ENCODE data around the gene TMPRSS12.
"Not testable (repeated sequence)": the region's sequence is repeated elsewhere in the genome, so short reads cannot be mapped to it uniquely, and the experiment has no call there.

TMPRSS12 gene

DNA sequence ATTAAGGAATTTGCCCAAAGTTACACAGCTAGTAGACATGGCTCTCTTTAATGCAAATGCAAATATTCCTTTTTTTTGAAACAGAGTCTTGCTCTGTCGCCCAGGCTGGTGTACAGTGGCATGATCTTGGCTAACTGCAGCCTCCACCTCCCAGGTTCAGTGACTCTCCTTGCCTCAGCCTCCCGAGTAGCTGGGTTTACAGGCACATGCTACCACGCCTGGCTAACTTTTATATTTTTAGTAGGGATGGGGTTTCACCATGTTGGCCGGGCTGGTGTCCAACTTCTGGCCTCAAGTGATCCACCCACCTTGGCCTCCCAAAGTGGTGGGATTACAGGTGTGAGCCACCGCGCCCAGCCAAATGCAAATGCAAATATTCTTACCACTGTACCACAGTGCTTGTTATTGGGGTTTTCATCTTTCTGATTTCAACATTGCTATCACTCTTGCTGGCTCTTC lies 85.1 kb downstream of the TMPRSS12 start:
- Histone ChIP-seq H3K27ac (ENCODE audit: low read length) (no peak overlapping the region), H3K4me1 (ENCODE audit: control insufficient read depth, low read depth, low read length) (peaks cover 34% of the 10 kb centered on the region), H3K4me3 (ENCODE audit: low read length) (peak overlapping the region; percentile 7), H3K36me3 (ENCODE audit: control insufficient read depth, low read depth, low read length) (no peaks in the 10 kb centered on the region), H3K9ac (ENCODE audit: low read length) (no peak overlapping the region), H3K27me3 (ENCODE audit: control insufficient read depth, insufficient read depth, low read length) (no peaks in the 10 kb centered on the region), H3K9me3 (ENCODE audit: control insufficient read depth, low read depth, low read length) (no peaks in the 10 kb centered on the region)

DNA sequence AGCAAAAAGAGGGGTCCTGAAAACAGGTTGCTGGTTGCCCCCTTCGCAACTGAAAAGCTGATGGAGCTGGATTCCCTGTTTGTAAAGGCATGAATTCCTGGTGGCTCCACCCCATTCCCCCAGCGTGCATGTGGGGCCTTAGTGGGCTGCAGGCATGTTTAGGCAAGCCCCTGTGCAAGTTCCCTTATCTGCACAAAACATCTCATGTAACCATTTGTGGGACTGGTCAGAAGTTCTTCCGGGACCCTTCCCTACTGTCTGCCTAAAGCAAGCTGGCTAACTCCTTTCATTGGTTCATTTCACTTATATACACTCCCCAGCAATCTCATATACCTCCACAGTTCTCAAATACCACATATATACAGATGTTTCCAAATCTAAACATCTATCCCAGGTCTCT lies 85.7 kb downstream of the TMPRSS12 start:
- no peaks in the 10 kb centered on the region for H3K9me3 ChIP-seq (ENCODE audit: control insufficient read depth, low read depth, low read length)
- H3K4me3 ChIP-seq (ENCODE audit: low read length), result no peak overlapping the region
- no peaks in the 10 kb centered on the region for H3K36me3 ChIP-seq (ENCODE audit: control insufficient read depth, low read depth, low read length)
- no peaks in the 10 kb centered on the region for H3K27me3 ChIP-seq (ENCODE audit: control insufficient read depth, insufficient read depth, low read length)
- H3K9ac ChIP-seq (ENCODE audit: low read length), result no peak overlapping the region
- H3K4me1 ChIP-seq (ENCODE audit: control insufficient read depth, low read depth, low read length), result peaks cover 31% of the 10 kb centered on the region
- no peak overlapping the region for H3K27ac ChIP-seq (ENCODE audit: low read length)

DNA sequence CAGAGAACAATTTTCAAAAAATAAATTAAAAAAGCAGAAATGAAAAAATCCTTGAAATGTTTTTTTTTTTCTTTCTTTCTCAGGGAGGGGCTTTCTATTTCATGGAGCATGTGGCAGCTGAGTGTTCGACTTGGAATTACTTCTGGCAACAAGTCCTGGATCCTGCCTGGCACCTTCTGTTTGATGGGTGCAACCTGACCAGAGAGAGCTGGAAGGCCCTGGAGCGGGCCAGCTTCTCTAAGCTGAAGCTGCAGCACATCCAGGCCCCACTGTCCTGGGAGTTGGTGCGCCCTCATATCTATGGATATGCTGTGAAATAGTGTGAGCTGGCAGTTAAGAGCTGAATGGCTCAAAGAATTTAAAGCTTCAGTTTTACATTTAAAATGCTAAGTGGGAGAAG lies 87.1 kb downstream of the TMPRSS12 start:
- peaks cover 18% of the 10 kb centered on the region for H3K4me1 ChIP-seq (ENCODE audit: control insufficient read depth, low read depth, low read length)
- H3K27me3 ChIP-seq (ENCODE audit: control insufficient read depth, insufficient read depth, low read length), result no peaks in the 10 kb centered on the region
- H3K9me3 ChIP-seq (ENCODE audit: control insufficient read depth, low read depth, low read length), result no peaks in the 10 kb centered on the region
- H3K27ac ChIP-seq (ENCODE audit: low read length), result no peak overlapping the region
- H3K4me3 ChIP-seq (ENCODE audit: low read length), result no peak overlapping the region
- H3K9ac ChIP-seq (ENCODE audit: low read length), result no peak overlapping the region
- no peaks in the 10 kb centered on the region for H3K36me3 ChIP-seq (ENCODE audit: control insufficient read depth, low read depth, low read length)

DNA sequence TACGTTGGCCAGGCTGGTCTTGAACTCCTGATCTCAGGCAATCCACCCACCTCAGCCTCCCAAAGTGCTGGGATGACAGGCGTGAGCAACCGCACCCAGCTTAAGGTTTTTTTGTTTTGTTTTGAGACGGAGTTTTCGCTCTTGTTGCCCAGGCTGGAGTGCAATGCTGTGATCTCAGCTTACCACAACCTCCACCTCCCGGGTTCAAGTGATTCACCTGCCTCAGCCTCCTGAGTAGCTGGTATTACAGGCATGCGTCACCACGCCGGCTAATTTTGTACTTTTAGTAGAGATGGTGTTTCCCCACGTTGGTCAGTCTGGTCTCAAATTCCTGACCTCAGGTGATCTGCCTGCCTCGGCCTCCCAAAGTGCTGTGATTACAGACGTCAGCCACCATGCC lies 87.8 kb downstream of the TMPRSS12 start:
- H3K27me3 ChIP-seq (ENCODE audit: control insufficient read depth, insufficient read depth, low read length); H3K4me3 ChIP-seq (ENCODE audit: low read length); H3K9ac ChIP-seq (ENCODE audit: low read length); H3K9me3 ChIP-seq (ENCODE audit: control insufficient read depth, low read depth, low read length); H3K36me3 ChIP-seq (ENCODE audit: control insufficient read depth, low read depth, low read length); H3K27ac ChIP-seq (ENCODE audit: low read length): not testable (repeated sequence)
- peaks cover 14% of the 10 kb centered on the region for H3K4me1 ChIP-seq (ENCODE audit: control insufficient read depth, low read depth, low read length)

DNA sequence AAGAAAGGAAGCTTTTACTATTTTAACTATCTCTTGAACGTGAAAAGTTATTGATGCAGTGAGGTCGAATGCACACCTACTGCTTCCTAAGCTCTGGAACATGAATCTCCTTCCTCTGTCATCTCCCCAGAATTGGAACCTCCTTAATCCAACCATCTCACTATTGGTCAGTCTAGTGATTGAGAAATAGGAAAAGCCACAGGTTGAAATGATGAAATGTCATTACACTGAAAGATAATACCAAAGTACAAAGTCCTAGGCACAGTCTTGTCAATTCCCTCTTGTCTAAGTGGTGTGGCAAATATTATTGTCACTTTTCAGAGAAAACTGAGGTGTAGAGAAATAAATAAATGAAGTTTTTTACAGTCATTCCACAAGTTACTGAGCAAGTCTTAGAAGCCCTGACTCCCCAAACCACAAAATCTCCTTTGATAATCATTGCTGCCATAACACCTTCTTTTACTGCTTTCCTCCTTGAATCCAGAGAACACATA lies 90.1 kb downstream of the TMPRSS12 start:
- H3K36me3 ChIP-seq (ENCODE audit: control insufficient read depth, low read depth, low read length), result no peaks in the 10 kb centered on the region
- peaks cover 8% of the 10 kb centered on the region for H3K4me1 ChIP-seq (ENCODE audit: control insufficient read depth, low read depth, low read length)
- H3K9ac ChIP-seq (ENCODE audit: low read length), result no peak overlapping the region
- no peak overlapping the region for H3K4me3 ChIP-seq (ENCODE audit: low read length)
- no peaks in the 10 kb centered on the region for H3K9me3 ChIP-seq (ENCODE audit: control insufficient read depth, low read depth, low read length)
- no peaks in the 10 kb centered on the region for H3K27me3 ChIP-seq (ENCODE audit: control insufficient read depth, insufficient read depth, low read length)
- no peak overlapping the region for H3K27ac ChIP-seq (ENCODE audit: low read length)

DNA sequence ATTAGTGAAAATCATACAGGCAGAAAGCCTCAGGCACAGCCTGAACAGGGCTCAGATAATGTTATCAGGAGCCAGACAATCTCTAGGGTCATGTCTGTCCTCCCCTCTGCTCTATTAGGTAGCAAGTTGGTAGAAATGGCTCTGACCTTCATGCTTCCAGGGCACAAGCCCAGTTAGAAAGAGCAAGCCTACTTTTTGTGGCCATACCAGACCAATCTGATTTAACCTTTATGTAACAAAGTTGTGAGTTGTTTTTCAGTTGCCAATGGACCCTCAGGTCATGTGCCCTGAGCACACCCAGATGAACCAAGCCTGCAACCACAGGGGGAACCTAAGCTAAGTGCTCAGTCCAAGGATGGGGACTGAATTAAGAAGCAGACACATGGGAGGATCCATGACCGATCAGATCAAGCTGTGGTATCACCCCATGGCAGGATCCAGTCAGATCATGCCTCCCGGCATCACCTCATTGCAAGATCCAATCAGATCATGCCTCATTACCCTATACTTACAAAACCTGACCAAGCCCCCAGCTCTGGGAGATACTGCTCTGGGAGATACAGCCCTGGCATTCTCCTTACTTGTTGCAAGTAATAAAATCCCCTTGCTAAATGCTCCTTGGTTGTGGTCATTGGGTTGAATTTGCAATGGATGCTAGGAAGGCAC lies 90.9 kb downstream of the TMPRSS12 start:
- no peaks in the 10 kb centered on the region for H3K36me3 ChIP-seq (ENCODE audit: control insufficient read depth, low read depth, low read length)
- H3K9me3 ChIP-seq (ENCODE audit: control insufficient read depth, low read depth, low read length), result no peaks in the 10 kb centered on the region
- no peak overlapping the region for H3K4me3 ChIP-seq (ENCODE audit: low read length)
- no peaks in the 10 kb centered on the region for H3K27me3 ChIP-seq (ENCODE audit: control insufficient read depth, insufficient read depth, low read length)
- no peak overlapping the region for H3K27ac ChIP-seq (ENCODE audit: low read length)
- H3K4me1 ChIP-seq (ENCODE audit: control insufficient read depth, low read depth, low read length), result peaks cover 2% of the 10 kb centered on the region
- no peak overlapping the region for H3K9ac ChIP-seq (ENCODE audit: low read length)

DNA sequence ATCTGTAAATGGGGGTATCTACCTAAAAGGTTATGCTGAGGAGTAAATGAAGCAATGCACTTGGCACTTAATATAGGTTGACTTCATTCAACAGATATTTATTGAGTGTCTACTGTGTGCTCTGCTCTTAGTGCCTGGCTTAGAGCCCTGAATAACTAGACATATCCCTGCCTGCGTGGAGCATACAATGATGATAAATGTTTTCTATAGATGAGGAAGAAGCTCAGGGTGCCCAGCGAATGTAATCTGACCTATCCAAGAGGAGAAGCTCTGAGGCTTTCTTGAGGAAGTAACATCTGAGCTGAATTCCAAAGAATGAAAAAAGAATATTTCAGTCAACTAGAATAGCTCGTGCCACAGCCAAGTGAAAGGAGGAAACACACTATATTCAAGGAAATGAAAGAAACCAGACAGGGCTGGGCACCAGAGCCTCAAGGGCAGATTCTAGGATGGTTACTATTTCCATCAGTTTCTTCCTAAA lies 91.7 kb downstream of the TMPRSS12 start:
- H3K36me3 ChIP-seq (ENCODE audit: control insufficient read depth, low read depth, low read length), result no peaks in the 10 kb centered on the region
- H3K9me3 ChIP-seq (ENCODE audit: control insufficient read depth, low read depth, low read length), result no peaks in the 10 kb centered on the region
- H3K9ac ChIP-seq (ENCODE audit: low read length), result no peak overlapping the region
- no peaks in the 10 kb centered on the region for H3K27me3 ChIP-seq (ENCODE audit: control insufficient read depth, insufficient read depth, low read length)
- H3K27ac ChIP-seq (ENCODE audit: low read length), result no peak overlapping the region
- no peaks in the 10 kb centered on the region for H3K4me1 ChIP-seq (ENCODE audit: control insufficient read depth, low read depth, low read length)
- no peak overlapping the region for H3K4me3 ChIP-seq (ENCODE audit: low read length)

DNA sequence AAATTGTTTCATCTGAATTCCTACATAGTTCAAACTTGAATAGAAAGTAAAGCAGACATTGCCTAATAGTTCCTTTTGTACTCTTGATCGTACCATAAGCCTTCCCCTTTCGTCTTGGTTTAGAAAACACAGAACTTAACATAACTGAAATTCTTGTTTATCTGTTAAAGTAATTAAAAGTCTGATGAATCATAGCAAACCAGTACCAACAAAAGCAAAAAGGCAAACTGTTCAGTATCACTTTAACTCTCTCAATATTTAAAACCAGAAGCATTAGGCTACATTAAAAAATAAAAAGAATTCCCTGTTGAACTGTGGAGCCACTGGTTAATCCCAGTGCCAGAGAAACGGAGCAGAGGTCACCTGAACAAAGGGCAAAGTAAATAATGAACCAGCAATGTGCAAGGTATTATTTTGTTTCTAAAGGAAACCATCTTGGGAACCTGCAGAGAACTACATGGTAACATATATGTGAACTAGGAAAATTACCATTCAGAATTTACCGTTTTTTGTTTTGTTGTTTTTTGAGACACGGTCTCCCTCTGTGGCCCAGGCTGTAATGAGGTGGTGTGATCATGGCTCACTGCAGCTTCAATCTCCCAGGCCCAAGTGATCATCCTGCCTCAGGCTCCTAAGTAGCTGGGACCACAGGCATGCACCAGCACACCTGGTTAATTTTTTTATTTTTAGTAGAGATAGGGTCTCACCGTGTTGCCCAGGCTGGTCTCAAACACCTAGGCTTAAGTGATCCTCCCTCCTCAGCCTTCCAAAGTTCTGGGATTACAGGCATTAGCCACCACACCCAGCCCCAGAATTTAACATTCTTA lies 92.5 kb downstream of the TMPRSS12 start:
- no peaks in the 10 kb centered on the region for H3K4me1 ChIP-seq (ENCODE audit: control insufficient read depth, low read depth, low read length)
- H3K9me3 ChIP-seq (ENCODE audit: control insufficient read depth, low read depth, low read length), result no peaks in the 10 kb centered on the region
- no peaks in the 10 kb centered on the region for H3K36me3 ChIP-seq (ENCODE audit: control insufficient read depth, low read depth, low read length)
- no peak overlapping the region for H3K9ac ChIP-seq (ENCODE audit: low read length)
- H3K27me3 ChIP-seq (ENCODE audit: control insufficient read depth, insufficient read depth, low read length), result no peaks in the 10 kb centered on the region
- H3K27ac ChIP-seq (ENCODE audit: low read length), result no peak overlapping the region
- no peak overlapping the region for H3K4me3 ChIP-seq (ENCODE audit: low read length)

DNA sequence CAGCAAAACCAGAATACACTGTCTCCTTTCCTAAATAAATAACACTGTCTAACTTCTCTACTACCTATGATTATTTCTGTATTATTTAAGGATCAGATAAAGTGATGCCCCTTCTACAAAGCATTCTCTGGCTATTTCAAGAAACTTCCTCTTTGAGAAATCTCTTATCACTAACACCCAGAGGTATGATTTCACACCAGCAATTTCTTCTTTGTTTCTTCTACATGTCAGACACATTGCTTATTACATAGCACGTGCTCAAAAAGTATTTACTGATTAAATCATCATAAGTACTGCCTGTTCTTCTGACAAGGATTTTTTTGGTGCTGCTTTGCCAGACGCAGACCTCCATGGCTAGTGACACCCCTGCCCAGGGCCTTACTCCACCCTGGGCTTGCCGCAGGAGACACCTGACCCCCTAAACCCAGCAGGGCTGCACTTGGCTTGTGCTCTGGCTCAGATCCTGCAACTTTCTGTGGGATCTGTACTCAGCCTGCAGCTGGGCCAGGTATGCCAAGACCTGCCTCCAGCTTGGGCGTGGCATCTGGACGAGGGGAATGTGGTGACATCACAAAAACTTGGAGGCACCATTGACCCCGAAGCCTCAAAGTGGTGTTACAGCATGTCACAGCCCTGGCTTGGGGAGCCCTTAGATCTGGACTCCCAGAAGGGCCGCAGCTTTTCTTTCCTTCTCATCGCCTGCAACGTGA lies 94.2 kb downstream of the TMPRSS12 start:
- no peaks in the 10 kb centered on the region for H3K27me3 ChIP-seq (ENCODE audit: control insufficient read depth, insufficient read depth, low read length)

More for the DNA sequence above, 94.2 kb downstream of the TMPRSS12 start:
- no peak overlapping the region for H3K27ac ChIP-seq (ENCODE audit: low read length)
- H3K4me1 ChIP-seq (ENCODE audit: control insufficient read depth, low read depth, low read length), result no peaks in the 10 kb centered on the region
- H3K9ac ChIP-seq (ENCODE audit: low read length), result no peak overlapping the region
- H3K36me3 ChIP-seq (ENCODE audit: control insufficient read depth, low read depth, low read length), result no peaks in the 10 kb centered on the region
- no peaks in the 10 kb centered on the region for H3K9me3 ChIP-seq (ENCODE audit: control insufficient read depth, low read depth, low read length)
- no peak overlapping the region for H3K4me3 ChIP-seq (ENCODE audit: low read length)

All from iPS-18a (cell line).